GM12892 (cell line): ENCODE data around the gene VAMP3.

ENCODE experiments used
- POLR2A ChIP-seq: IDR thresholded peaks from 2 replicates; pipeline ENCODE4 v1.6.1; 2011; ENCODE audit warnings: low read depth, low read length, control low read depth
- TAF1 ChIP-seq: IDR thresholded peaks from 2 replicates; pipeline ENCODE4 v1.6.1; 2011; ENCODE audit warnings: low read depth, mild to moderate bottlenecking, control low read depth, low read length, borderline replicate concordance

GRCh38 chr1:7768583-7768982 lies 2.5 kb upstream of the VAMP3 start:
- TF ChIP-seq TAF1 (no peak), POLR2A (no peak)
